ENCODE measurements around the gene GPC1.

The GPC1 gene

GRCh38 chr2:240460253-240460711 is 24.8 kb downstream of the GPC1 start:
- in situ Hi-C loops (cut with MboI; ENCODE audit: low pct_unique_long_range_greater_than_20kb, low sequenced_read_pairs, unreplicated experiment), result no loop called here
- DNase-seq (ENCODE audit: low spot score), result no peak
- TF ChIP-seq CTCF (IDR thresholded peaks at IDR 0.05; ENCODE audit: extremely low read depth, insufficient read depth, missing control alignments), result no peak

- in situ Hi-C loops (cut with MboI; ENCODE audit: low pct_unique_long_range_greater_than_20kb, low sequenced_read_pairs, unreplicated experiment), result no loop called here
- no peak for TF ChIP-seq CTCF (IDR thresholded peaks at IDR 0.05; ENCODE audit: extremely low read depth, insufficient read depth, missing control alignments)
- DNase-seq (ENCODE audit: low spot score), result no peak
These were observed 25.4 kb downstream of the GPC1 start for GRCh38 chr2:240460781-240461431.

DNA sequence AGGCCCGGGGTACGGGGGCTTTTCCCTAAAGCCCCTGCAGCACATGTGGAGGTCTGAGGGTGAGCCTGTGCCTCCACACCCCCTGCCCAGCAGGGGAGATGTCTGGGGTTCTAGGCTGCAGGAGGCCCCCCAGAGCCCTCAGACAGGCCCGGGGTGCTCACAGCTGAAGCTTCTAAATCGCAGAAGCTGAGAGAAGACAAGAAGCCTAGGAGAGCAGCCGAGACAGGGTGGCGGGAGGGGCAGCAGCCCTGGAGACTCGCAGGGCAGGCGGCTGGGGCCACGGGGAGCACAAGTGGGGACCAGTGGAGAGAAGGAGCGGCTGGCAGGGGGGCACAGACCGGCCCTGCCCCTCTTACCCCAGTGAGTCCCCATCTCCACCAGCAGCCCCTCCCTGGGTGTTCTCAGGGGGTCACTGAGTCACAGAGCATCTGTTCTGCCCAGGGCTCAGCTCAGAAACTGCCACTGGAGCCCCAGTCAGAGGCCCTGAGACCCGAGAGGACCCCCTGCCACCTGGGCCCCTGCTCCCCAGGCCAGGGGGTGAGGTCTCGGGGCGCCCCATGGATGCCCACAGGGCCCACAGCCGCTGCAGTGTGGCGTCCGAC is 26.1 kb downstream of the GPC1 start:
- in situ Hi-C loops (cut with MboI; ENCODE audit: low pct_unique_long_range_greater_than_20kb, low sequenced_read_pairs, unreplicated experiment), result no loop called here
- no peak for DNase-seq (ENCODE audit: low spot score)
- TF ChIP-seq CTCF (IDR thresholded peaks at IDR 0.05; ENCODE audit: extremely low read depth, insufficient read depth, missing control alignments), result no peak

DNA sequence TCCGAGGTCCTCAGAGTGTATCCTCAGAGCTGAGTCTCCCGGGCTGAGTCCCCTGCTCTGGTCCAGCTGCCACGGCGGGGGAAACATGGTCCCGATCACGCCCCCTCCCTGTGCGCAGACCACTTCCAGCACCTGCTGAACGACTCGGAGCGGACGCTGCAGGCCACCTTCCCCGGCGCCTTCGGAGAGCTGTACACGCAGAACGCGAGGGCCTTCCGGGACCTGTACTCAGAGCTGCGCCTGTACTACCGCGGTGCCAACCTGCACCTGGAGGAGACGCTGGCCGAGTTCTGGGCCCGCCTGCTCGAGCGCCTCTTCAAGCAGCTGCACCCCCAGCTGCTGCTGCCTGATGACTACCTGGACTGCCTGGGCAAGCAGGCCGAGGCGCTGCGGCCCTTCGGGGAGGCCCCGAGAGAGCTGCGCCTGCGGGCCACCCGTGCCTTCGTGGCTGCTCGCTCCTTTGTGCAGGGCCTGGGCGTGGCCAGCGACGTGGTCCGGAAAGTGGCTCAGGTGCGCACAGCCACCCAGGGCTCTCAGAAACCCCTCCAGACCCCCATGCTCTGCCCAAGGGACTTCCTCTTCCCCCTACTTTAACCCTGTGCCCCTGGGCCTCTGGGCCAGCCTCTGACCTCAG is 26.7 kb downstream of the GPC1 start:
- TF ChIP-seq CTCF (IDR thresholded peaks at IDR 0.05; ENCODE audit: extremely low read depth, insufficient read depth, missing control alignments), result no peak
- in situ Hi-C loops (cut with MboI; ENCODE audit: low pct_unique_long_range_greater_than_20kb, low sequenced_read_pairs, unreplicated experiment), result no loop called here
- DNase-seq (ENCODE audit: low spot score), result no peak

- no peak for DNase-seq (ENCODE audit: low spot score)
- no peak for TF ChIP-seq CTCF (IDR thresholded peaks at IDR 0.05; ENCODE audit: extremely low read depth, insufficient read depth, missing control alignments)
- in situ Hi-C loops (cut with MboI; ENCODE audit: low pct_unique_long_range_greater_than_20kb, low sequenced_read_pairs, unreplicated experiment), result no loop called here
These were observed 27.3 kb downstream of the GPC1 start for GRCh38 chr2:240462707-240463273.

- DNase-seq (ENCODE audit: low spot score), result no peak
- TF ChIP-seq CTCF (IDR thresholded peaks at IDR 0.05; ENCODE audit: extremely low read depth, insufficient read depth, missing control alignments), result no peak
- in situ Hi-C loops (cut with MboI; ENCODE audit: low pct_unique_long_range_greater_than_20kb, low sequenced_read_pairs, unreplicated experiment), result no loop called here
These were observed 27.9 kb downstream of the GPC1 start for GRCh38 chr2:240463274-240463865.
